Cardiac fibroblast (primary cell): ENCODE measurements around the gene USO1.
"Not testable (repeated sequence)": the region's sequence is repeated elsewhere in the genome, so short reads cannot be mapped to it uniquely, and the experiment has no call there.

Source experiments
- DNase-seq, 2 donors: peaks; one replicate each; pipeline versions ENCODE4 v3.0.0 to v3.0.0-alpha.2; 2010; ENCODE audit warnings: low read depth in 2 of 2
- H3K4me3 ChIP-seq, 2 donors: replicated peaks in 1 of 2; 1 replicate in 1 of 2; 2 replicates in 1 of 2; pipeline ENCODE4 v1.5.1; 2011; ENCODE audit warnings: low read depth in 2 of 2, low read length in 2 of 2, mild to moderate bottlenecking in 2 of 2, moderate library complexity in 1 of 2
- TF ChIP-seq, protein P1 (sequence below): IDR thresholded peaks from one replicate; pipeline ENCODE4 v1.5.1; 2011; ENCODE audit warnings: low read depth, mild to moderate bottlenecking, low read length, inconsistent platforms

USO1 gene

DNA sequence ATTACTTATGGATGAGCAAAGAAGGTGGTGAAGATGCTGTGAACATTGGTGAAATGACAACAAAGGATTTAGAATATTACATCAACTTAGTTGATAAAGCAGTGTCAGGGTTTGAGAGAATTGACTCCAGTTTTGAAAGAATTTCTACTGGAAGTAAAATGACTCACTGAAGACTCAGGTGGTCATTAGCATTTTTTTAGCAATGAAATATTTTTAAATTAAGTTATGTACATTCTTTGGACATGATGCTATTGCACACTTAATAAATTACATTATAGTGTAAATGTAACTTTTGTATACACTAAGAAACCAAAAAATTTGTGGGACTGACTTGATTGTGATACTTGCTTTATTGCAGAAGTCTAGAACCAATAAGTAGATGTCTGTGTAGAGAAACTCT is 56.9 kb downstream of the USO1 start:
- no peak overlapping the region for H3K4me3 ChIP-seq
- TF ChIP-seq, protein P1, sequence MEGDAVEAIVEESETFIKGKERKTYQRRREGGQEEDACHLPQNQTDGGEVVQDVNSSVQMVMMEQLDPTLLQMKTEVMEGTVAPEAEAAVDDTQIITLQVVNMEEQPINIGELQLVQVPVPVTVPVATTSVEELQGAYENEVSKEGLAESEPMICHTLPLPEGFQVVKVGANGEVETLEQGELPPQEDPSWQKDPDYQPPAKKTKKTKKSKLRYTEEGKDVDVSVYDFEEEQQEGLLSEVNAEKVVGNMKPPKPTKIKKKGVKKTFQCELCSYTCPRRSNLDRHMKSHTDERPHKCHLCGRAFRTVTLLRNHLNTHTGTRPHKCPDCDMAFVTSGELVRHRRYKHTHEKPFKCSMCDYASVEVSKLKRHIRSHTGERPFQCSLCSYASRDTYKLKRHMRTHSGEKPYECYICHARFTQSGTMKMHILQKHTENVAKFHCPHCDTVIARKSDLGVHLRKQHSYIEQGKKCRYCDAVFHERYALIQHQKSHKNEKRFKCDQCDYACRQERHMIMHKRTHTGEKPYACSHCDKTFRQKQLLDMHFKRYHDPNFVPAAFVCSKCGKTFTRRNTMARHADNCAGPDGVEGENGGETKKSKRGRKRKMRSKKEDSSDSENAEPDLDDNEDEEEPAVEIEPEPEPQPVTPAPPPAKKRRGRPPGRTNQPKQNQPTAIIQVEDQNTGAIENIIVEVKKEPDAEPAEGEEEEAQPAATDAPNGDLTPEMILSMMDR: no peak
- DNase-seq: peak in 1 of 2 donors; percentile 45

DNA sequence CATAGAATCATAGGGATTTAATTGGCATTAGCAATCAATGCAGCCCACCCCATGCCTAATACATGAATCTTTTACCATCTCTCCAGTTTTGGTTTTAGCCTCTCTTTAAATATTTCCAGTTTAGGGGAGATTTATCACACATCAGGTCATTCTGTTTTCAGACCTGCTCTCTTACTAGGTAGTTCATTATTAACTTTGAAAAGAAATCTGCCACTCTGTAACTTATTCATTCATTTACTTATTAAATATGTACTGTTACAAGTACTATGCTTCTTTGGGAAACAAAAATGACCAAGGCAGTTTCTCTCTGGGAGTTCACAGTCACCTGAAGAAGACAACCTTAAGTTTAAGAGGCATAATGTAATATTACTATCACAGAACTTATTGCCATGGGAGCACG is 62.1 kb downstream of the USO1 start:
- DNase-seq: no peak
- TF ChIP-seq, protein P1: no peak
- no peak overlapping the region for H3K4me3 ChIP-seq

DNA sequence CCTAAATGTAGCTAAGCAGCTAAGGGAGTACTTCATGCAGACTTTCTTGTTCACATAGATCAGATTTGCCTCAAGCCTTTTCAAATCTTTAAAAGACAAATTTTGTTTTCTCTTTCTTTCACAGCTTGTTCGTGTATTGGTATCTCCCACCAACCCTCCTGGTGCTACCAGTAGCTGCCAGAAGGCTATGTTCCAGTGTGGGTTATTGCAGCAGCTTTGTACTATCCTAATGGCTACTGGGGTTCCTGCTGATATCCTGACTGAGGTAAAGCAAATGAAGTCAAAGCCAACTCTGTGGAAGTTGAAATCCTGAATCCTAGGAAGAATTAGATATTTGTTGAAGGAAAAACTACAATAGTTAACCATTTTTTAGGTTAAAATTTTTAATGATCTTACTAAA is 62.6 kb downstream of the USO1 start:
- no peak for DNase-seq
- H3K4me3 ChIP-seq: no peak overlapping the region
- TF ChIP-seq, protein P1: no peak

DNA sequence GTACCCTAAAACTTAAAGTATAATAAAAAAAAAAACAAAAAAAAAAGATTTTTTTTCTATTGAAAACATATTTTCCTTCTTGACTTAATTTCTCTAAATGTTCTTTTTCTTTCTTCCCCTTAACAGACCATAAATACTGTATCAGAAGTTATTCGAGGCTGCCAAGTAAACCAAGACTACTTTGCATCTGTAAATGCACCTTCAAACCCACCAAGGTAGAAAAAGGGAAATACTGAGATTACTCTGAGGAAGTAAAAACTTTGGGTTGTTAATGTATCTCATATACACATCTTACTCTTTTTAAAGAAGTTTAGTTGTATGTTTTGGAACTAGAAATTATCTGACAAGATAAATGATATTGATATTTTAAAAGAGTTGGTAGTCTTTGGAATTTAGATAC is 65.6 kb downstream of the USO1 start:
- TF ChIP-seq, protein P1: no peak
- DNase-seq: no peak
- no peak overlapping the region for H3K4me3 ChIP-seq

DNA sequence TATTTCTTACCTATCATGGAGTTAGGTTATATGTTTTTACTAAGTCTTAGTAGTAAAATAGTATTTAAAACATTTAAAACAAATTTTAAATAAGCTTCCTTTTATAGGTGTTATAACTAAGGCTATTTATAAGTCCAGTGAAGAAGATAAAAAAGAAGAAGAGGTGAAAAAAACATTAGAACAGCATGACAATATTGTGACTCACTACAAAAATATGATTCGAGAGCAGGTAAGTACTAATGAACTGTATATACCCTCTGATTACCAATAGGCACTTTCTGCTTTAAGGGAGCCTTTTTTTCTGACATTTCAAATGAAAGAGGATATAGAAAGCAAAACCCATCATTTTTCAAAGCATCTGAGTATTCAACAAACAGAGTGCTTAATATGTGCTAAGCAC is 76.6 kb downstream of the USO1 start:
- TF ChIP-seq, protein P1: no peak
- peak; percentile 21 to 52 for DNase-seq
- H3K4me3 ChIP-seq: no peak overlapping the region

DNA sequence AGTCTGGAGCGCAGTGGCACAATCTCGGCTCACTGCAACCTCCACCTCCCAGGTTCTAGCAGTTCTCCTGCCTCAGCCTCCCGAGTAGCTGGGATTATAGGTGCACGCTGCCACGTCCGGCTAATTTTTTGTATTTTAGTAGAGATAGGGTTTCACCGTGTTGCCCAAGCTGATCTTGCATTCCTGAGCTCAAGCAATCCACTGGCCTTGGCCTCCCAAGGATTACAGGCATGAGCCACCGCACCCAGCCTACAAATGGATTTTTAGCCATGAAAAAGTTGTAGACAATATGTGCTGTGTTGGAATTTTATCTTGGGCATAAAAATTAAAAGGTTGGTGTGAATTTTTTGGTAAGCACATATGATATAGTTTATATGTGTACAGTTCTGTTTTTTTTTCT is 81.7 kb downstream of the USO1 start:
- not testable (repeated sequence) for DNase-seq, H3K4me3 ChIP-seq

DNA sequence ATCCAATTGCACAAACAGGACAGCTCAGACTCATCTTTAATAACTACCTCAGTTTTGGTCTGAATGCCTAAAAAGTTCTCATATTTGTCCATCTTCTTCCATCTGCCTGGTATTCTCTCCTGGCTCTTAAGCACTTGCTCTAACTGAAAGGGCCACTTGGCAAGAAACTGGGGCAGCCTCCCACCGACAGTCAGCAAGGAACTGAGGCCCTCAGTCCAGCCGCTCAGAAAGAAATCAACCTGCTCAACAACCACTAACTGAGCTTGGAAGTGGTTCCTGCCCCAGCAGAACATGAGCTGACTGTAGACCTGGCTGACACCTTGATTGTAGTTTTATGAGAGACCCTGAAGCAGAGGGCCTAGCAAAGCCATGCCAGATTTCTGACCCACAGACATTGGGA is 93.5 kb downstream of the USO1 start:
- no peak for DNase-seq
- no peak overlapping the region for H3K4me3 ChIP-seq
- TF ChIP-seq, protein P1: no peak
